Muscle of back (tissue), 11 donors: Measurements from ENCODE around the gene ARRB1. TPM values are rescaled to one million over a fixed set of nuclear protein-coding genes. Genes with fewer than 3 reads are reported as not detected.
"Not testable (repeated sequence)": the region's sequence is repeated elsewhere in the genome, so short reads cannot be mapped to it uniquely, and the experiment has no call there.

ENCODE experiments used
- DNase-seq, 3 donors: peaks; one replicate each; pipeline versions ENCODE4 v3.0.0 to v3.0.0-alpha.2; 2013
- polyA plus RNA-seq, 10 donors: library from polyadenylated mRNA; unstranded; fragments of 120-200 nt; gene quantifications; one replicate each; pipeline ENCODE4 v1.2.1, GENCODE V29; 2013; ENCODE audit not compliant: insufficient read length in 10 of 10

The ARRB1 gene
- polyA plus RNA-seq, 10 donors, result 15.8 to 24.6 (median 19.7) TPM

DNA sequence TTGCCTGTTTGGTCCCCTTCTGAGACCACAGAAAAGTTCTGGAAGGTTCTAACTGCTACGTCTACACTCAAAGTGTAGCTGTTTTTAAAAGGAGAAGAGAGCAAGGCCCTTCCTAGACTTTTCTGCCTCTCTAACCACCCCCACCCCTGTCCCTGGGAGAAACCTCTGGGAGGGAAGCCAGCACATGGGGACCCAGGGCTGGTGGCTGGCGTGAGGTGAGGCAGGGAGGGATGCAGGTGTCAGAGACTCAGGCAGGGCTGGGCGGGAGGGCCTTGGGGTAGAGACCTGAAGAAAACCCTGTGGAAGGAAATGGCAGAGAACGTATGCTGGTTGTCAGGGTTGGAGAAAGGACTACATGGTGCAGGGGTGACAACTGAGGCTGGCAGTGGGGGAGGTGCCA, 26.7 kb downstream of the ARRB1 start:
- no peak for DNase-seq

DNA sequence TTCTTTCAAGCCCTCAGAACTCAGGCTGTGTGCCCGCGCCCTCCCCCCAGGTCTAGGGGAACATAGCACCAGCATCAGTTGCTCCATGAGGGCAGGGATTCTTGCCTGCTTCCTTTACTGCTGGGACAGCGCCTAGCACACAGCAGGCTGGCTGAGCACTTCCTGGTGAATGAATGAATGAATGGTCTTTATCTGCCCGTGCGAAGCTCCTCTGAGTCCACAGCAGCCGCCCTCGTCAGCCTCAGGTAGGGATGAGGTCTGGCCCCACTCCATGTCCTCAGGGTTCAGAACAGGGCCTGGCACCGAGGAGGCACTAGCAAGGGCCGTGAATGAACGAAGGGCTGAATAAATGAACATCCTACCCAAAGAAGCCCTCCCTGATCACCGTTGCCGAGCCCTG, 27.3 kb downstream of the ARRB1 start:
- DNase-seq, result no peak

DNA sequence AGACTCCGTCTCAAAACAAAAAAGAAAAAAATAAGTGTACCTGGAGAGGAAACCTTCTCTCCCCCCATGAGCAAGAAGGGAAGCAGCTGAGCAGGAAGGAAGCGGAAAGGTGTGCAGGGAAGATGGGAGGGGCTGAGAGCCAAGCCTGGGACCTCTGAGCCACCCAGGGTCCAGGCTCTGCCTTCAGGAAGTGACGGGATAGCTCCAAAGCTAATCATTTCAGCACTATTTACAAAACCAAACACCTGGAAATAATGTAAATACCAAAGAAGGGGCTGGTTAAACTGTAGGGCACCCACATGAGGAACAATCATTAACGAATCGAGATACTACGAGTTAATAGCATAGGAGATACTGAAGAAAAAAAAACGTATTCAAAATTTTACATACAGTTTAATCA, 27.9 kb downstream of the ARRB1 start:
- DNase-seq, result no peak

DNA sequence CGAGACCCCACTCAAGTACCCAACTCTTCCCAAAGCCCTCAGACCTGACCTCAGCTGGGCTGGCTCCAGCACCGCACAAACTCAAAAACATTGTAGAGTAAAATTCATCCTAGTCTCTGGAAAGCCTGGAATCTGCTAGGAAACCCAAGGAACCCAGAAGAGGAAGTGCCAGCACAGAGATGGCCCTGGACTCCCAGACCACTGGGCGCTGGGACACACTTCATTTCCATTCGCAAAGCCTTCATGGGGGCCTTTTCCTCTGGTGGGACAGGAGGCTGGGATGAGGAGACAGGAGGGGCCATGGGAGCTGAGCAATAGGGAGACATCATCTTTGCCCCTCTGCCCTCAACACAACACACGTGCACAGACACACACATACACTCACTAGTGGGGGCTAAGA, 30.8 kb downstream of the ARRB1 start:
- DNase-seq, result no peak

- no peak for DNase-seq
Measured at GRCh38 chr11:75320046-75320618, 31.3 kb downstream of the ARRB1 start.

DNA sequence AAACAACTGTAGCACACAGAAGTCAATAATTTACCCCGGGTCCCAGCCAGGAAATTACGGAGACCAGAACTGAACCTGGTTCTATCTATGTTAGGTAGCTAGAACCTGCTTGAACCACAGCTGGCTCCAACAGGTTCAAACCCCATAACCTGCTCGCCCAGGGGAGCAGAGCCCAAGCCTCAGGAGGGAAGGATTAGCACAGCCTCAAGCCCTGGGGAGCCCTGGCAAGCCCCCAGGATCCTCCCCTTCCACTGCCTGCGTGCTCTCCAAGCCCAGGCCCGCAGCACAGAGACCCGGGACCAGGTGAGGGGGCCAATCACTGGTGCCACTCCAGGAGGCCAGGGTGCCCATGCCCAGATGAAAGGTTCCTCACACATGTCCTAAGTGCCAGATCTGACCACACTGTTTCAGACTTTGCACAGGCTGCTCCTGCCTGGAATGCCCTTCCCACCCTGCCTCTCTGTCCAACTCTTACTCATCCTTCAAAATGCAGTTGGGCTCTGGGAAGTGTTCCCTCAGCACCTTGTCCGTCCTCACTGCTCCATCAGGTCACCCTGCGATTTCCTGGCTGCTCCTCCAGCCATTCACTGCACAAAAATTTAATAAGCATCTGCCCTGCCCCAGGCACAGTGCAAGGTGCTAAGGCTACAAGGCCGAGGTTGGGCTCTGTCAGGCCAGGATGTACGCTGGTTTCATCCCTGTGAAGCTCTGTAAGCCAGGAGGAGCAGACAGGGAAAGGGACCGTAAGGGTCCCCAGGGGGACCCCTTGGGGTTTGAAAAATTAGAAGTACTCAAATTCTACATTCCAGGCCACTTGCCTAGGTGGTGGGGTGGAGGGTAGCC, 32.2 kb downstream of the ARRB1 start:
- DNase-seq, result no peak

- DNase-seq, result no peak
Measured at GRCh38 chr11:75317446-75318122, 33.9 kb downstream of the ARRB1 start.

GRCh38 chr11:75315439-75315805, 36.0 kb downstream of the ARRB1 start:
- no peak for DNase-seq

DNA sequence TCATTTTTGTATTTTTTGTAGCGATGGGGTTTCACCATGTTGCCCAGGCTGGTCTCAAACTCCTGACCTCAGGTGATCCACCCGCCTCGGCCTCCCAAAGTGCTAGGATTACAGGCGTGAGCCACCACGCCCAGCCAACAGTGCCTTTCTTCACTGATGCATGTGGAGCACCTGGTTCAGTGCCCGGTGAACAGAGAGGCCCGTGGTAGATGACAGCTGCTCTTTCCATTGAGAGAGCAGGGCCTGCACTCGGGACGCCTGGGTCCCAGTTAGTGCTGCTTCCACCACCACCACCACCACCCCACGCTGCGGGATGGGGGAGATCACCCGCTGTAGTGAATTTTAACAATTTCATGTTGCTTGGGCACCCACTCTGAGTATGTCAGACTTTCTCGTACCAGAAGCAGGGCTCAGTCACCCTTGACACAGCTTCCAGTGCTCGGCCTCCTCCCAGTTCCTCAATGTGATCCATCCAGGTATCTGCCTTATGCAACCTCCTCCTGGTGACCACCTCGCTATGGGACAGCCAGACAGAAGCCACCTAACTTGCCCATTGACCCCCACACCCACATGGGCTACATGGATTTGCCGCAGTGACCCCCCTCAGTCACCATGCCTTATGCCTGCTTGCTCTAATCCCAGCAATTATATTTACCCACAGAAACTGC, 36.6 kb downstream of the ARRB1 start:
- no peak for DNase-seq

DNA sequence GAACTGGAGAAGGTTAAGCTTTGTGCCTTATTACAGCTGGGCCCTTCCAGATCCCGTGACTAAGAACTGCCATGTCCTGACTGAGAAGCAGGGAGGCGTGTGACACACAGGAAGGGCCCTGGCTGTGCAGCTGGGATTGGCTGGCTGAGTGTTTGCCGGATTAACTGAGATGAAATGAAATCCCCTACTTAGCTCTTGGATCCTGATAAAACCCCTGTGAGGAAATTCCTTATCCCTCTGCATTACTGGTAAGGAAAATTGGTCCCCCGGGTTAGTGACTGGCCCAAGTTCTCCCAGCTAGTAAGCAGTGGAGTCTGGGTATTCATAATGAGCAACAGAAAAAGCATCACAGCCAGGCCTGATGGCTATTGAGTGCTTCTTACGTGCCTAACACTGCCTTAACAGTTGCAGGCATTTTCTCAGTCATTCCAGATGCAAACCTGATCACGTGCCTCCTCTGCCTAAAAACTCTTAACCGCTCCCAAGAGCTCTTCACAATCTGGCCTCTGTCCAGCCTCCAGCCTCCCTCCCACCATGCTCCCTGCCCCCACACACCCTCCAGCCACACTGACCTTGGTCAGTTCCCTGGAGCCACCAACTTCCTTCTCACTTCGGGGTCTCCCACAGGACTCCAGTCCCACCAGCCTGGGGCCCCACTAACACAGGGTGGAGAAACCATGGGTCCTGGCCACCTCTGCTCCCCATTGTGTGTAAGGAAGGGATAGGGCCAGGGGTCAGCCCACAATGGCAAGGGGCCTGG, 37.8 kb downstream of the ARRB1 start:
- DNase-seq, result peak; percentile 45 to 82 (median 57)

DNA sequence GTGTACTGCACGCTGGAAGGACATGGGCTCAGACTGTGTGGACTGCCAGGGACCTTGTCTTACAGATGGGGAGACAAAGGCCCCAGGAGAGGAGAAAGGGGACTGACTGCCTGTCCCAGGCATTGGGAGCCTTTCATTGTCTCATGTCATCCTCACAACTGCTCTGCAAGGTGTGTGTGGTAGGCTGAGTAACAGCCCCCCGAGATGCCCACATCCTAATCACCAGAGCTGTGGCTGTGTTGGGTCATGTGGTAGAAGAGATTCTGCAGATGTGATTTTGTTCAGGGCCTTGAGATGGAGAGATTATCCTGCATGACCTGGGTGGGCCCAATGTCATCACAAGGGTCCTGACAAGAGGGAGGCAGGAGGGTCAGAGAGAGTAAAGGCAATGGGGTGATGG, 39.1 kb downstream of the ARRB1 start:
- no peak for DNase-seq

GRCh38 chr11:75311858-75312288, 39.6 kb downstream of the ARRB1 start:
- DNase-seq, result peak; percentile 77 to 95 (median 89)

DNA sequence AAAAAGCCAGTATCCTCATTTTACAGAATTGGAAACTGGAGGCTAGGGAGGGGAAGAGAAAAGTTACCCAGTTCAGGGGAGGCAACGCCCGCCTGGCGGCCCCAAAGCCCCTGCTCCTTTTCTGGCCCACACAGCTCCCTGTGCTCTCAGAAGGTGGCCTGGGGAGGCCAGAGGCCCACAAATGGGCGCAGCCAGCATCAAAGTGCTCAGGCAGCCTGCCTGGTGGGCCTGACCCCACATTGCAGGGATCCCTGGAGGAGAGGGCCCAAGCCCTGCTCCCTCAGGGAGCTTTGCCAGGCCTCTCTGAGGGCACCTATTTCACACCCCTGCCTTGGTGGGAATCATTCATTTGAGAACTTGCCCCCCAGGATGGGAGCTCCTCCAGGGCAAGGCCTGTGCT, 42.5 kb downstream of the ARRB1 start:
- no peak for DNase-seq

DNA sequence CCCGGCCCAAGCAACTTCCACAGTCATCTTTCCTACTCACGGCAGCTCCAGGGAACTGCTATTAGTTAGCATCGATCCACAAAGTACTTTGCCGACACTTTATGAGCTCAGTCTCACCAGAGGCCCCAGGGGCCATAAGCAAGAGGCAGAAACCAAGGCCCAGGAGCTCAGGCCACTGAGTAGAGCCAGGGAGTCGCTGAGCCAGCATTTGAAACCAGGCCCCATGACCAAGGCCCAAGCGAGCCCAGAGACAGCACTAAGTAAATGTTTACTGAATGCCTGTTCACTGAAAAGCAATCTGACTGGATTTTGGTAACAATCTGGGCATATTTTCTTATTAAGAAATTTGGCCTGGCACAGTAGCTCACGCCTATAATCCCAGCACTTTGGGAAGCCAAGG, 43.3 kb downstream of the ARRB1 start:
- no peak for DNase-seq

DNA sequence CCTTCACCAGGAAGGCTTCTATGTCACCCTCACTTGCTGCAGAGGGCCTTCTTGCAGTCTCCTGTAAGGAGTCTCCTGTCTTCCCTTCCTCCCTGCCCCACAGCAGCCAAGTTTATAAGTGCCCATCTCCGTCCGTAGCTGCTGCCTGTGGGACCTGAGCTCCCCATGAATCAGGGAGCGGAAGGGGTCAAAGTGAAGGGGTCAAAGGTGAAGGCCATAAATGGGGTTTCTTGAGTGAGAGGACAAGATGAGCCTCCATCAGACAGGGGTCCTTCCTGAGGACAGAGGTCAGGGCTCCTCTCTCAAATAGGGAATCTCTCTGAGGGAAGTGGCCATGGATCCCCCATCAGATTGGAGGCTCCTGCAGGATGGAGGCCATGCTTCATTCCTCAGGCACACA, 44.4 kb downstream of the ARRB1 start:
- no peak for DNase-seq

DNA sequence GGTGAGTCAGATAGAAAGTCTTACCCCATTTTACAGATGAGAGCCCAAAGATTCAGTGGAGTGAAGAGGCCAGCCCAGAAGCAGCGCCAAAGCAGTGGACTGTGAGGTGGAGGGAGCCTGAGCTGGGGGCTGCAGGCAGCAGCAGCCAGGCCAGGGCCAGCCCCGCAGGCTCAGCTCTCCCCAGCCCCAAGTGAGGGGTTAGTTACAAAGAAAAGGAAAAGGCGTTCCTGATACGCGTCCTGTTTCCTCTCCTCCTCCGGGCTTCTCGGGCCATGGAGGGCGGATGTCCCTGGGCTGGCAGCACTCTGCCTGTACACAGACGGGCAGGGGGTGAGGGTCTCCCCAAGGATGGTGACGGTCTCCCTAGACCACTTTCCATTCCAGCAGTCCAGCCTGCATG, 44.9 kb downstream of the ARRB1 start:
- DNase-seq, result no peak

DNA sequence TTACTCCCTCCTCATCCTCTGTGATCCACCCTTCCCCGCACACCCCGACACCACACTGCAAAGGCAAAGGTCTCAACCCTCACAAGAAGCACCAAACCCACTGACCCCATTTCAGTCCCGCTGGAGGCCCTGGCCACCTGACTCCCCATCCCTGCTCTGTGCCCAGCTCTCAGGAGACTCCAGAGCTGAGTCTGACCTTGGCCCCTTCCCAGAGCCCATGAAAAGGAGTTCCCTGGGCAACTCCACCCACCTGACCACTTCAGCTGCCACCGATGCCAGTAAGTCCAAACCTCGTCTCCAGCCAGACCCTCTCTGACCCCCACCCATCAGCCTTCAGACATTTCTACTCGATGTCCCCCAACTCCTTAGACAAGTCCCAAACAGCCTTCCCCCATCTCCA, 45.5 kb downstream of the ARRB1 start:
- DNase-seq, result no peak

DNA sequence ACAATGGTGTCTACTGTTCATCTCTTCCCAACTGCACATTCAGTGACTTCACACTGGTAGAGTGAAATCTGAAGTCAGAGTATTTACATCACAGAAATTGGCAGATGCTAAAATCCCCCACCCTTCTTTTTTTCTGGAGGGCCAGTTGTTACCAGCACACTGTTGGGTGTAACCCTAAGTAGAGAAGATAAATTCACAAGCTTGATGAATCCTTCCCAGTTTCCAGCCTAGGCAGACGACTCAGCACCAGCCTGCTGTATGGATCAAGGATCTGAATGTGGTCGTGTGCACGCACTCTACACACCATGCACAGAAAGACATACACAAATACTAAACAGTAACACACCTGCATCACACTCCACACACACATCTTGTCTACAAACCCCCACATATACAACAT, 46.0 kb downstream of the ARRB1 start:
- DNase-seq, result no peak

DNA sequence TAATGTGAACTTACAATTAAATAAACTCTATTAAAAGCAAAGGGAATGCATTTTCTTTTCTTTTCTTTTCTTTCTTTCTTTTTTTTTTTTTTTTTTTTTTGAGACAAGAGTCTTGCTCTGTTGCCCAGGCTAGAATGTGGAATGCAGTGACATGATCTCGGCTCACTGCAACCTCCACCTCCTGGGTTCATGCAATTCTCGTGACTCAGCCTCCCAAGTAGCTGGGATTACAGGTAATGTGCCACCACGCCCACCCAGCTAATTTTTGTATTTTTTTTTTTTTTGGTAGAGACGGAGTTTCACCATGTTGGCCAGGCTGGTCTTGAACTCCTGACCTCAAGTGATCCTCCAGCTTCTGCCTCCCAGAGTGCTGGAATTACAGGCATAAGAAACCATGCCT, 46.5 kb downstream of the ARRB1 start:
- not testable (repeated sequence) for DNase-seq

DNA sequence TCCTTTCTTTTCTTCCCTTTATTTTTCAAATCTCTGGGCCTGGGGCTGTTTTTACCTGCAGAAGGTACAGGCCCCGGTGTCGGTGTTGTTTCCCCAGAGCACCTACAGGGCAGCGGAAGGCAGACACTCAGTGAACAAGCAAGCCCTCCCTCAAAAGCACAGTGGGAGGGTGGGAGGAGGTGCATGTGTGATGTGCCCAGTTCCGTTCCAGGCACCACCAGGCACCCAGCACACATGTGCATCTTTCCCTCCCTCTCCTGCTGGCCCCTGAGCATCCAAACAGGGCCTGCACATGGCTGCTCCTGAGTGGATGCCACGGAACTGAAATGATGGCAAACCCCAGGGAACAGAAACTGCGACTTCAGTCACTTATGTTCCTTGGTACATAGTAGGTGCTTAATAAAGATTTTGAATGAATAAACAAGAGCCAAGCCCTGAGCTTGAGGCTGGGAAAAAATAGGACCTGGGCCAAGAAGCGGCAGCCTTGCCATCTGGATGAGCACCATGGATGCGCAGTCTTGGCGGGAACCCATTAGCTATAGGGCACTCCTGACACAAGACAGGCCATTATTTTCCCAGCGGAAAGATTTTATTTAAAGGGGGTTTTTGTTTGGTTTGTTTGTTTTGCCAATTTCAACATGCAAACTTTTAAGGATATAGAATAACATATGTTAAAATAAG, 47.8 kb downstream of the ARRB1 start:
- no peak for DNase-seq

DNA sequence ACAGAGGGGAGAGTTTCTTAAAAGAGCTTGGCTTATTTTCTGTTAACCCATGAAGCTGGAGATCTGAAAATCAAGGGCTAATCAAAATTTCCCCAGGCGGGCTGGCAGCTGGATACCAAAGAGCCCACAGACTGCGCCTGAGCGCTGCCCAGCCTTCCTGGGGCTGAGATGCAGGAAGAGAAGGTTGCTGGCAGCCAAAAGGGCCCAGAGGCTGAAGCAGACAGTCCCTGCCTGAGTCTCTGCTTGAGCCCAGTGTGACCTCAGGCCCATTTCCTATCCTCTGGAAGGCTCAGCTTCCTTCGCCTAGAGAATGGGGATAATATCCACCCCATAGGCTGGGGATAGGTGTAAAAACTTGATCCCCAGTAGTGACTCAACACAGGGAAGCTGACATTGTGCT, 49.1 kb downstream of the ARRB1 start:
- DNase-seq, result no peak
